ENCODE results near the gene SEMA3A. TPM values are rescaled to one million over a fixed set of nuclear protein-coding genes. Genes with fewer than 3 reads are reported as not detected.

SEMA3A gene
- total and polyA plus RNA-seq, 4 donors: 0.13 to 0.56 (median 0.20) TPM

GRCh38 chr7:84182301-84182700 lies 12.3 kb downstream of the SEMA3A start:
- Histone ChIP-seq H3K4me3 (ENCODE audit: low read depth in 1 of 3, low read length in 3 of 3) (no peak overlapping the region), H3K9ac (ENCODE audit: low read depth in 1 of 2, low read length in 2 of 2) (no peak overlapping the region), H3K36me3 (ENCODE audit: control insufficient read depth in 4 of 4, insufficient read depth in 3 of 4, low read depth in 1 of 4, low read length in 3 of 4) (no peaks in the 10 kb centered on the region), H3K27ac (ENCODE audit: low read depth in 1 of 2, low read length in 2 of 2) (no peak overlapping the region), H3K4me1 (ENCODE audit: control insufficient read depth in 4 of 4, insufficient read depth in 4 of 4, low read length in 3 of 4) (no peaks in the 10 kb centered on the region), H3K9me3 (ENCODE audit: control insufficient read depth in 4 of 4, low read length in 3 of 4) (no peaks in the 10 kb centered on the region), H3K27me3 (ENCODE audit: control insufficient read depth in 4 of 4, insufficient read depth in 4 of 4, low read length in 3 of 4) (no peaks in the 10 kb centered on the region)
- no peak for DNase-seq (ENCODE audit: low spot score)
- no peak for TF ChIP-seq NR2F2 (IDR thresholded peaks at IDR 0.05)
- TF ChIP-seq RAD21 (IDR thresholded peaks at IDR 0.05): no peak
- TF ChIP-seq GABPA (IDR thresholded peaks at IDR 0.05 in 1 of 2, conservative IDR thresholded peaks at IDR 0.05 in 1 of 2): no peak
- TF ChIP-seq FOXA2 (IDR thresholded peaks at IDR 0.05): no peak
- no peak for TF ChIP-seq TAF1 (conservative IDR thresholded peaks at IDR 0.05)
- TF ChIP-seq SP1 (IDR thresholded peaks at IDR 0.05): no peak
- TF ChIP-seq REST (IDR thresholded peaks at IDR 0.05): no peak
- no peak for TF ChIP-seq HNF4G (IDR thresholded peaks at IDR 0.05)
- no peak for TF ChIP-seq RXRA (IDR thresholded peaks at IDR 0.05)
- no peak for TF ChIP-seq HNF4A (conservative IDR thresholded peaks at IDR 0.05)
- WGBS: 77% methylated on average over 1 of the region's 1 CpG

GRCh38 chr7:84181628-84182027 lies 13.0 kb downstream of the SEMA3A start:
- no peak overlapping the region for H3K9ac ChIP-seq (ENCODE audit: low read depth in 1 of 2, low read length in 2 of 2)
- no peaks in the 10 kb centered on the region for H3K4me1 ChIP-seq (ENCODE audit: control insufficient read depth in 4 of 4, insufficient read depth in 4 of 4, low read length in 3 of 4)
- WGBS: 71% methylated on average over 2 of the region's 2 CpGs
- H3K9me3 ChIP-seq (ENCODE audit: control insufficient read depth in 4 of 4, low read length in 3 of 4): no peaks in the 10 kb centered on the region
- H3K4me3 ChIP-seq (ENCODE audit: low read depth in 1 of 3, low read length in 3 of 3): no peak overlapping the region
- DNase-seq (ENCODE audit: low spot score): no peak
- H3K27ac ChIP-seq (ENCODE audit: low read depth in 1 of 2, low read length in 2 of 2): no peak overlapping the region
- TF ChIP-seq ZBTB33 (IDR thresholded peaks at IDR 0.05) (no peak), JUND (IDR thresholded peaks at IDR 0.05) (no peak), REST (IDR thresholded peaks at IDR 0.05) (no peak), HNF4A (conservative IDR thresholded peaks at IDR 0.05) (no peak), HNF4G (IDR thresholded peaks at IDR 0.05) (no peak), FOXA1 (IDR thresholded peaks at IDR 0.05) (no peak), TAF1 (conservative IDR thresholded peaks at IDR 0.05) (no peak), YY1 (IDR thresholded peaks at IDR 0.05) (no peak), EGR1 (IDR thresholded peaks at IDR 0.05; ENCODE audit: low read depth in 2 of 2) (no peak)
- H3K27me3 ChIP-seq (ENCODE audit: control insufficient read depth in 4 of 4, insufficient read depth in 4 of 4, low read length in 3 of 4): no peaks in the 10 kb centered on the region
- no peaks in the 10 kb centered on the region for H3K36me3 ChIP-seq (ENCODE audit: control insufficient read depth in 4 of 4, insufficient read depth in 3 of 4, low read depth in 1 of 4, low read length in 3 of 4)

Data from liver (tissue), 9 donors.